Choroid plexus epithelial cell (primary cell): ENCODE results near the gene VEGFC.

Source experiments
- DNase-seq: peaks from one replicate; pipeline ENCODE4 v3.0.0-alpha.2; 2010; ENCODE audit warnings: low read depth
- H3K4me3 ChIP-seq: 2 replicates; pipeline ENCODE4 v1.5.1; 2011; ENCODE audit warnings: low read depth, mild to moderate bottlenecking, control low read depth, low read length, moderate library complexity
- TF ChIP-seq, protein P1 (sequence below): conservative IDR thresholded peaks from 2 replicates; pipeline ENCODE4 v1.5.1; 2011; ENCODE audit warnings: low read depth, mild to moderate bottlenecking, control low read depth, inconsistent platforms, low read length, moderate library complexity

VEGFC gene

DNA sequence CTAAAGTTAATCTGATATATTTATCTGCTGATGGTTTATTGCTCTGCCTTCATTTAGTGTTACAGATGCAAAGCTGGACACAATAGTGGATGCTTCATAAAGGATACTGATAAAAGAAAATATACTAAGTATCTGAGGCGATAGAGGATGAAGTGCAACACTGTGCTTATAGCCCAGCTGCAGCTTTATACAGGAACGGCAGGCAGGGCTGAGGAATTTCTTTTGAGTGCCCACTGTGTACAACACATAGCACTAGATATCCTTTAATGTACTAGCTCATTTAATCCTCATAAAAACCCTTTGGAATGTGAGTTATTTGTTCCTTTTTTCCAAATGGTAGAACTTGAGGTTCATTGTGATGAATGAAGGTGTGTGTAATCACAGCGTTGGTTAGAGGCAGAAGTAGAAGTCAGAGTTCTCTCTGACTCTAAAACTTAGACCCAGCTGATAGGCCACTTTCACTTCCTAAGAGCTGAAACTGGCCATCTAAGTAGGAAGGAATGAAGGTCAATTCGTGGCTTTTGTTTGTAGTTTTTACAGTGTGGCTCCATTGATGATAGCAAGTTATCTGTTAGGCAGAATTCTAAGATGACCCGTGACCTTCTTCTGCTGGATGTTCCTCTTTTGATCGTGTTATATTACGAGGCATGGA is 138.0 kb downstream of the VEGFC start:
- no peak overlapping the region for H3K4me3 ChIP-seq
- peak; percentile 20 for DNase-seq
- TF ChIP-seq, protein P1, sequence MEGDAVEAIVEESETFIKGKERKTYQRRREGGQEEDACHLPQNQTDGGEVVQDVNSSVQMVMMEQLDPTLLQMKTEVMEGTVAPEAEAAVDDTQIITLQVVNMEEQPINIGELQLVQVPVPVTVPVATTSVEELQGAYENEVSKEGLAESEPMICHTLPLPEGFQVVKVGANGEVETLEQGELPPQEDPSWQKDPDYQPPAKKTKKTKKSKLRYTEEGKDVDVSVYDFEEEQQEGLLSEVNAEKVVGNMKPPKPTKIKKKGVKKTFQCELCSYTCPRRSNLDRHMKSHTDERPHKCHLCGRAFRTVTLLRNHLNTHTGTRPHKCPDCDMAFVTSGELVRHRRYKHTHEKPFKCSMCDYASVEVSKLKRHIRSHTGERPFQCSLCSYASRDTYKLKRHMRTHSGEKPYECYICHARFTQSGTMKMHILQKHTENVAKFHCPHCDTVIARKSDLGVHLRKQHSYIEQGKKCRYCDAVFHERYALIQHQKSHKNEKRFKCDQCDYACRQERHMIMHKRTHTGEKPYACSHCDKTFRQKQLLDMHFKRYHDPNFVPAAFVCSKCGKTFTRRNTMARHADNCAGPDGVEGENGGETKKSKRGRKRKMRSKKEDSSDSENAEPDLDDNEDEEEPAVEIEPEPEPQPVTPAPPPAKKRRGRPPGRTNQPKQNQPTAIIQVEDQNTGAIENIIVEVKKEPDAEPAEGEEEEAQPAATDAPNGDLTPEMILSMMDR, result no peak

DNA sequence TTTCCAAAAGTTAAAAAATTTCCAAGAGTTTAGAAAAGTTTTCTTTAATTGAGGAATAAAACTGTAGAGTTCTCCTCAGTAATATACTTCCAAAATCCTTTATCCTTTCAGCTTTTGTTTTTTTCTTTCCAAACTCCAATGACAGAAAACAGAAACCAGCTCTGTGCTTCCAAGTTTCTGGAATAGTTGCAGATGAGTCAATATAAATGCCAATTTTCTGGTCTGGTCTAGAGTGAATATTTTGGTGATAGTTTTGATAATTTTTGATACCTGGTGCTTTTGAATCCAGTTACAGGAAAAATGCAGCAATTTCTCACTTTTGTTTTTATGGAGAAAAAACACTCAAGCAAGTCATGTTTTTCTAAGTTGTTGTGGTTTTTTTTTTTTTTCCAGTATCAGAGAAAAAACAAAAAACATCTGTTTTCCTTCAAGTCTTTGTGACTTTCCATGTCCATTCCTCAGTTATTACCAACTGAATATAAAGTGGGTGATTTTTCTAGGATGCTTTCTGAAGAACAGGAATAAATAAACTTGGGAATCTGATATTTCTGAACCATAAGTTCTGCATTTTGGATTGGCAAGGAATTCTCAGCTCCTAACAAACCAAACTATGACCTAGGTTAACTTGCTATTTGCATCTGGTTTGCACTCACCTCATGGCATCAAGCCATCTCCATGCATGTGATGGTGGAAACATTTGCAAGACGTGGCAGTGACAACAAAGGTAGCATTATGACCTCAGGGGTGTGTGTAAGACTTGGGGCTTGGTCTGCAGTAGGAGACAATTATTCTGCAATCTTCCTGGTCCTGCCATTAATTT is 139.1 kb downstream of the VEGFC start:
- DNase-seq, result peak; percentile 14
- no peak overlapping the region for H3K4me3 ChIP-seq
- TF ChIP-seq, protein P1, result no peak

DNA sequence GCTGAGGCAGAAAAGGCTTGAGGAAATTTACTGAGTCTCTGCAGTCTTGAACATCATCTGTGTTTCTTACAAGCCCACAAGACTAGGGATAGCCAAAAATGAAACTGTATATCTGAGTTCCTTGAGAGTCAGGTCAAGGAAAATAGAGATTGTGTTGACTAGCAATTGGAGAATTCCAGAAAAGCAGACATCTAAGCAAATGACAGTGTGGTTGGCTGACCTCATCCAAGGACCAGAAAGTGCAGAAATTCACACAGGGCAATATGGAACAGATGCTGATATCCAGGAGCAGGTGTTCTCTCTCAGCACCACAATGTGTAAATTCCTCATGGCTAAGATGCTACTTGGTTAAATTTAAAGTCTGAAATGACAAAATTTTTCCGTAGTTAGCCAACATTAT is 146.4 kb downstream of the VEGFC start:
- no peak for DNase-seq
- TF ChIP-seq, protein P1, result no peak
- H3K4me3 ChIP-seq, result no peak overlapping the region

DNA sequence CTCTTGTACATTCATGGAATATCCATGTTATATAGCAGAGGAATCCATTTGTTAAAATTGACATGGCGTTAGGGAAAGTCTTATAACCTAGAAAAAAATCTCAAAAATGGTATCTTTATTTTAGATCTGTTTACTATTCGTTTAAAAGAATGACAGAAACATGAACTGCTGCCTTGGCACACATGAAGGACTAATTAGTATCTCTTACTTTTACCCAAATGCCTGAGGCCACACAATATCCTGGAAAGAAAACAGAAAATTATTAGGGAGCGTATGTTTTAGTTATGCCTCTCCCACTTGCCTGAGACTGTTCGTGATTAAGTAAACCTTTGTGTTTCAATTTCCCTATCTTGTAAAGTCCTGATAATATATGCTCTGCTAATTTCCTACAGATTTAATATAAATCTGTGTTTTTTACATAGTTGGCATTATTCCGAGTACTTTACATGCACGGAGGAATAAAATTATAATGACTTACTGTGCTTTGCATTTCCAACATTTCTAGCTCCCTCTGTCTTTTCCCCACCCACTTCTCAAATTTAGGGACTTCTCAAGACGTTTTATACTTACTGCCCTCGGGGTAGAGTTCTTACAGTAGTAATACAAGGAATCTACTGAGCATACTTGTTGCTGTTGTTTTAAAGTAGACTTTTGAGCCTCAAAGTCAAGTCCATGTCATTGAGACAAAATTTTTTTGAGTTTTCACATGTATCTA is 147.3 kb downstream of the VEGFC start:
- TF ChIP-seq, protein P1, result no peak
- no peak for DNase-seq
- H3K4me3 ChIP-seq, result no peak overlapping the region

DNA sequence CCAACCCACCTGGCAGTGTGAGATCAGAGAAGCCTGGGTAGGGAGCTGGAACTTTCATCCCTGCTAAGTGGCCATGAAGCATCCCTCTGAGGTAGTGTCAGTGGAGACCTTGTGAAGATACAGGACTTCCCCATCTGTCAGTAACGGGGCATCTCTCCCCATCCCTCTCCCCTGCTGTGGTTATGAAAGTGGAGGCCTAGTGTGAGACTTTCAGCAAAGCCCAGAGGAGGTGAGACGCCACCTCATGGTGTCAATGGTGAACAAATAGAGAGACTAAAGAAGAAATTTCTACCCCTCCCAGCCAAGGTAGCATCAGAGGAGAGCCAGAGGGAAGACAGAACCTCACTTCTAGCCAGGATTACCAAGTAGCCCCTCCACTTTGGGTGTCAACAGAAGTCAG is 150.2 kb downstream of the VEGFC start:
- H3K4me3 ChIP-seq, result no peak overlapping the region
- DNase-seq, result no peak
- TF ChIP-seq, protein P1, result no peak

DNA sequence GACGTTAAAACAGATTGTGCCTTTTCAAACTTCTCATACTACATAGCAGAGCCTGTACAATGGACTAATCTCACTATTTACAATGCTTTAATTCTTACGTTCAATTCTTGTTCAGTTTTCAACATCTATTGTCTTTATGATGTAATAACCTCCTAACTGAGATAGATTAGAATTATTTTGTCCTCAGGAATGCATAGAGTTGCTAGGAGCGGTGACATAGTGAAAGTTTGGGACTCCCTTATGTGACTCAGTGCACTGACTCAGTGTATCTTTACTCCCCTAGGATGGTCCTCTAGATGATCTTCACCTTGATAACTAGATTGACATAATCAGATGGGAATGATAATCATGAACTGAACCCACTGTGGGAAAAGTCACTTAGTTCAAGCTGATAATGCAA is 151.5 kb downstream of the VEGFC start:
- no peak overlapping the region for H3K4me3 ChIP-seq
- TF ChIP-seq, protein P1, result no peak
- no peak for DNase-seq
